Fibroblast of lung (primary cell): Measurements from ENCODE around the gene ZNF740. TPM values are rescaled to one million over a fixed set of nuclear protein-coding genes. Genes with fewer than 3 reads are reported as not detected.

ENCODE experiments used
- DNase-seq, 2 donors: peaks; one replicate each; pipeline versions ENCODE4 v3.0.0 to v3.0.0-alpha.2; 2010; ENCODE audit warnings: low read depth in 2 of 2
- H2AFZ ChIP-seq: 2 replicates; pipeline ENCODE4 v1.5.1; 2012; ENCODE audit warnings: low read length, control low read depth, inconsistent platforms
- H3K27ac ChIP-seq: 2 replicates; pipeline ENCODE4 v1.5.1; 2011; ENCODE audit warnings: low read length, control low read depth; ENCODE audit not compliant: insufficient read depth
- H3K27me3 ChIP-seq: 2 replicates; pipeline ENCODE4 v1.5.1; 2011; ENCODE audit warnings: mild to moderate bottlenecking, low read length; ENCODE audit not compliant: control insufficient read depth, insufficient read depth
- H3K36me3 ChIP-seq: 2 replicates; pipeline ENCODE4 v1.5.1; 2011; ENCODE audit warnings: low read length; ENCODE audit not compliant: control insufficient read depth, insufficient read depth
- H3K4me1 ChIP-seq: 2 replicates; pipeline ENCODE4 v1.5.1; 2011; ENCODE audit warnings: low read length; ENCODE audit not compliant: control insufficient read depth, insufficient read depth; ENCODE audit errors: extremely low read depth
- H3K4me2 ChIP-seq: 2 replicates; pipeline ENCODE4 v1.5.1; 2011; ENCODE audit warnings: low read length, control low read depth; ENCODE audit not compliant: insufficient read depth; ENCODE audit errors: extremely low read depth
- H3K4me3 ChIP-seq, 4 experiments: fragments of 200-600 bp in 1 of 4; sonication (generic) in 1 of 4; replicated peaks in 1 of 4; 2 replicates each; pipeline ENCODE4 v1.5.1; 2011 to 2016; ENCODE audit warnings: low read length in 4 of 4, low read depth in 3 of 4, mild to moderate bottlenecking in 3 of 4, control low read depth in 2 of 4, inconsistent platforms in 1 of 4, mixed read lengths in 1 of 4; ENCODE audit not compliant: insufficient read depth in 1 of 4; ENCODE audit errors: control extremely low read depth in 1 of 4
- H3K79me2 ChIP-seq: 2 replicates; pipeline ENCODE4 v1.5.1; 2012; ENCODE audit warnings: mild to moderate bottlenecking, low read length, inconsistent platforms; ENCODE audit not compliant: control insufficient read depth, insufficient read depth
- H3K9ac ChIP-seq: 2 replicates; pipeline ENCODE4 v1.5.1; 2011; ENCODE audit warnings: mild to moderate bottlenecking, low read length, control low read depth; ENCODE audit not compliant: insufficient read depth
- H3K9me3 ChIP-seq: 2 replicates; pipeline ENCODE4 v1.5.1; 2012; ENCODE audit warnings: low read depth, low read length; ENCODE audit not compliant: control insufficient read depth, insufficient read depth
- H4K20me1 ChIP-seq: 2 replicates; pipeline ENCODE4 v1.5.1; 2011; ENCODE audit warnings: low read length; ENCODE audit not compliant: control insufficient read depth, insufficient read depth; ENCODE audit errors: extremely low read depth
- EZH2 ChIP-seq: IDR thresholded peaks from 2 replicates; pipeline ENCODE4 v1.5.1; 2012; ENCODE audit warnings: low read length, control low read depth, mild to moderate bottlenecking; ENCODE audit errors: missing control alignments
- polyA plus RNA-seq, 2 donors: library from polyadenylated mRNA; depleted of rRNA in 1 of 2; stranded (reverse) in 1 of 2; unstranded in 1 of 2; fragments of >200 nt; gene quantifications; 2 replicates each; pipeline ENCODE4 v1.2.1, GENCODE V29; 2011 to 2012; ENCODE audit warnings: missing spikeins in 1 of 2
- total RNA-seq: library from RNA; depleted of rRNA; stranded (reverse); fragments of >200 nt; gene quantifications from 2 replicates; pipeline ENCODE4 v1.2.1, GENCODE V29; 2014
- TF ChIP-seq, protein P1 (sequence below), 2 donors: IDR thresholded peaks in 1 of 2; conservative IDR thresholded peaks in 1 of 2; 1 replicate in 1 of 2; 2 replicates in 1 of 2; pipeline ENCODE4 v1.5.1; 2011 to 2012; ENCODE audit warnings: low read length in 2 of 2, control low read depth in 1 of 2, inconsistent platforms in 1 of 2, low read depth in 1 of 2, mild to moderate bottlenecking in 1 of 2

The ZNF740 gene
- total and polyA plus RNA-seq, 2 donors (not counting 1 experiment from before 2014, with no cell fraction given) = 10.6 to 16.8 TPM

DNA sequence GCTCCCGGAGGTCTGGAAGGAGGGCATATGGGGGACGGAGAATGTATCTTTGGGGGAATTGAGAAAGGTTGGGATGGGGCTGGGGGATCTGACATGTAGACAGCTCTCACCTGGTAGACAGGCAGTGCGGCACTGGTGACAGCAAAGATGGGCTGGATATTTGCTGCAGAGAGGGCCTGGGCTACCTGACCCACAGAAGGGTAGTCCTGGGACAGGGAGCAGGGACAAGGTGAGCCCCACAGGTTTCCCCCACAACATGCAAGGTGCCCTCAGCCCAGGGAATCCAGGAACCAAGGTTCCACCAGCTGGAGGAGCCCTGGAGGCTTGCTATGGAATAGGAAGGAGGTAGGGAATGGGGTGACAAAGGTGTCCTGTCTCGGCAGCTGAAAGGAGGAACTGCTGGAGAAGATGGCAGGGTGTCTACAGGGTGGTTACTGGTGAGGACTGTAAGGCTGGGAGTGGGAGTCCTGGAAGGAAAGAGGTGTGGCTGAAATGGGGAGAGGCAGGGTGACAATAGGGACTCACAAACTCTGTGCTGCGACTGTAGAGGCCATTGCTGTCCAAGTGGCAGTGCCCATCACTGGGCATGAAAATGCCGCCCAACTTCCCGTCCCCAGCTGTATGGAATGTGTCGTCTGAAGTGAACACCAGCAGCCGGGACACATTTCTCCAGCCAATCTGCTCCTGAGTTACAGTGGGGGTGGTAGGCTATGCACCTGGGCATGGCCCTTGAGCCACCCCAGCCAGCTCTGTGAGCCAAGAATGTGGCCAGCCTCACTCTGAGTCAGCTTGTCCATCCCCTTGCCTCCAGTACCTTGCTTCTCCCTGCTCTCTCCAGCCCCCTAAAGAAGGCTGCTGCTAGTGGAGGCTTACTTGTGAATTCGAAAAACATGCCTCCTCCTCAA is 15.2 kb downstream of the ZNF740 start:
- TF ChIP-seq, protein P1, sequence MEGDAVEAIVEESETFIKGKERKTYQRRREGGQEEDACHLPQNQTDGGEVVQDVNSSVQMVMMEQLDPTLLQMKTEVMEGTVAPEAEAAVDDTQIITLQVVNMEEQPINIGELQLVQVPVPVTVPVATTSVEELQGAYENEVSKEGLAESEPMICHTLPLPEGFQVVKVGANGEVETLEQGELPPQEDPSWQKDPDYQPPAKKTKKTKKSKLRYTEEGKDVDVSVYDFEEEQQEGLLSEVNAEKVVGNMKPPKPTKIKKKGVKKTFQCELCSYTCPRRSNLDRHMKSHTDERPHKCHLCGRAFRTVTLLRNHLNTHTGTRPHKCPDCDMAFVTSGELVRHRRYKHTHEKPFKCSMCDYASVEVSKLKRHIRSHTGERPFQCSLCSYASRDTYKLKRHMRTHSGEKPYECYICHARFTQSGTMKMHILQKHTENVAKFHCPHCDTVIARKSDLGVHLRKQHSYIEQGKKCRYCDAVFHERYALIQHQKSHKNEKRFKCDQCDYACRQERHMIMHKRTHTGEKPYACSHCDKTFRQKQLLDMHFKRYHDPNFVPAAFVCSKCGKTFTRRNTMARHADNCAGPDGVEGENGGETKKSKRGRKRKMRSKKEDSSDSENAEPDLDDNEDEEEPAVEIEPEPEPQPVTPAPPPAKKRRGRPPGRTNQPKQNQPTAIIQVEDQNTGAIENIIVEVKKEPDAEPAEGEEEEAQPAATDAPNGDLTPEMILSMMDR (conservative IDR thresholded peaks at IDR 0.05 in 1 of 2, IDR thresholded peaks at IDR 0.05 in 1 of 2; ENCODE audit: low read depth in 1 of 2, low read length in 2 of 2) = no peak
- TF ChIP-seq EZH2 = no peak
- Histone ChIP-seq H2AFZ (no peak overlapping the region), H3K4me3 (no peak overlapping the region), H3K4me1 (no peaks in the 10 kb centered on the region), H3K9ac (no peak overlapping the region), H3K27me3 (no peaks in the 10 kb centered on the region), H3K79me2 (no peaks in the 10 kb centered on the region), H3K36me3 (peaks cover 5% of the 10 kb centered on the region), H3K27ac (no peak overlapping the region), H3K9me3 (no peaks in the 10 kb centered on the region), H4K20me1 (no peaks in the 10 kb centered on the region), H3K4me2 (no peak overlapping the region)
- DNase-seq = peak in 1 of 2 donors; percentile 32

GRCh38 chr12:53196486-53196885 is 16.0 kb downstream of the ZNF740 start:
- DNase-seq = no peak
- TF ChIP-seq, protein P1 (conservative IDR thresholded peaks at IDR 0.05 in 1 of 2, IDR thresholded peaks at IDR 0.05 in 1 of 2; ENCODE audit: low read depth in 1 of 2, low read length in 2 of 2) = no peak
- no peak for TF ChIP-seq EZH2
- no peak overlapping the region for H3K4me3 ChIP-seq
- no peak overlapping the region for H2AFZ ChIP-seq
- no peak overlapping the region for H3K9ac ChIP-seq
- H4K20me1 ChIP-seq = no peaks in the 10 kb centered on the region
- no peaks in the 10 kb centered on the region for H3K79me2 ChIP-seq
- no peak overlapping the region for H3K4me2 ChIP-seq
- H3K36me3 ChIP-seq = peaks cover 4% of the 10 kb centered on the region
- H3K27ac ChIP-seq = no peak overlapping the region
- no peaks in the 10 kb centered on the region for H3K4me1 ChIP-seq
- no peaks in the 10 kb centered on the region for H3K9me3 ChIP-seq
- H3K27me3 ChIP-seq = no peaks in the 10 kb centered on the region

GRCh38 chr12:53197011-53197640 is 16.6 kb downstream of the ZNF740 start:
- no peak for DNase-seq
- Histone ChIP-seq H3K27me3 (no peaks in the 10 kb centered on the region), H3K9me3 (no peaks in the 10 kb centered on the region), H3K4me1 (no peaks in the 10 kb centered on the region), H3K9ac (no peak overlapping the region), H3K4me3 (no peak overlapping the region), H3K27ac (no peak overlapping the region), H3K36me3 (no peaks in the 10 kb centered on the region), H4K20me1 (no peaks in the 10 kb centered on the region), H2AFZ (no peak overlapping the region), H3K4me2 (no peak overlapping the region), H3K79me2 (no peaks in the 10 kb centered on the region)
- TF ChIP-seq, protein P1 (conservative IDR thresholded peaks at IDR 0.05 in 1 of 2, IDR thresholded peaks at IDR 0.05 in 1 of 2; ENCODE audit: low read depth in 1 of 2, low read length in 2 of 2) = no peak
- TF ChIP-seq EZH2 = no peak
